ENCODE data around the gene APOL1.

The APOL1 gene

GRCh38 chr22:36315325-36315724 lies 62.4 kb downstream of the APOL1 start:
- TF ChIP-seq, protein P1, sequence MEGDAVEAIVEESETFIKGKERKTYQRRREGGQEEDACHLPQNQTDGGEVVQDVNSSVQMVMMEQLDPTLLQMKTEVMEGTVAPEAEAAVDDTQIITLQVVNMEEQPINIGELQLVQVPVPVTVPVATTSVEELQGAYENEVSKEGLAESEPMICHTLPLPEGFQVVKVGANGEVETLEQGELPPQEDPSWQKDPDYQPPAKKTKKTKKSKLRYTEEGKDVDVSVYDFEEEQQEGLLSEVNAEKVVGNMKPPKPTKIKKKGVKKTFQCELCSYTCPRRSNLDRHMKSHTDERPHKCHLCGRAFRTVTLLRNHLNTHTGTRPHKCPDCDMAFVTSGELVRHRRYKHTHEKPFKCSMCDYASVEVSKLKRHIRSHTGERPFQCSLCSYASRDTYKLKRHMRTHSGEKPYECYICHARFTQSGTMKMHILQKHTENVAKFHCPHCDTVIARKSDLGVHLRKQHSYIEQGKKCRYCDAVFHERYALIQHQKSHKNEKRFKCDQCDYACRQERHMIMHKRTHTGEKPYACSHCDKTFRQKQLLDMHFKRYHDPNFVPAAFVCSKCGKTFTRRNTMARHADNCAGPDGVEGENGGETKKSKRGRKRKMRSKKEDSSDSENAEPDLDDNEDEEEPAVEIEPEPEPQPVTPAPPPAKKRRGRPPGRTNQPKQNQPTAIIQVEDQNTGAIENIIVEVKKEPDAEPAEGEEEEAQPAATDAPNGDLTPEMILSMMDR (IDR thresholded peaks at IDR 0.05) = no peak
- TF ChIP-seq ZFX (IDR thresholded peaks at IDR 0.05; ENCODE audit: borderline replicate concordance) = no peak
- no peak overlapping the region for H3K27ac ChIP-seq

DNA sequence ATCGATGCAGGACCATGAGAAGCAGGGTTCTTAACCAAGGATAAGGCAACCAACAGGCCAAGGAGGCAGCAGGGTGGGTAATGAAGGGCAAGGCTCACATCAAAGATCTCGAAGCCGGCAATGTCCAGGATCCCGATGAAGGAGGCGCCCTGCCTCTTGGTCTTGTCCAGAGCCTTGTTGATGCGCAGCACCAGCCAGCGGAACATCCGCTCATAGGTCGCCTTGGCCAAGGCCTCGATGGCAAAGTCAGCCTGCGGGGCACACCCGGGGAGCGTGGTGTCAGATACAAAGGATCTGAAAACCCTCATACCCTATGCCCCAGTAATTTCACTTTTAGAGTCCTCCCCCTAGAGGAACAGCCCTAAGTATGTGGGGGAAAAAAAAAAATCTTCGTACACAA lies 63.5 kb downstream of the APOL1 start:
- no peak overlapping the region for H3K27ac ChIP-seq
- TF ChIP-seq, protein P1 (IDR thresholded peaks at IDR 0.05) = no peak
- no peak for TF ChIP-seq ZFX (IDR thresholded peaks at IDR 0.05; ENCODE audit: borderline replicate concordance)

All from 22Rv1 (cell line).